Fibroblast of peridontal ligament (primary cell): Measurements from ENCODE around the gene MITF.
A peak's percentile ranks its signal among the peaks of the same experiment; 100 is the strongest.

ENCODE experiments used
- DNase-seq: peaks from one replicate; pipeline ENCODE4 v3.0.0-alpha.2; 2010; ENCODE audit errors: extremely low read depth

The MITF gene

DNA sequence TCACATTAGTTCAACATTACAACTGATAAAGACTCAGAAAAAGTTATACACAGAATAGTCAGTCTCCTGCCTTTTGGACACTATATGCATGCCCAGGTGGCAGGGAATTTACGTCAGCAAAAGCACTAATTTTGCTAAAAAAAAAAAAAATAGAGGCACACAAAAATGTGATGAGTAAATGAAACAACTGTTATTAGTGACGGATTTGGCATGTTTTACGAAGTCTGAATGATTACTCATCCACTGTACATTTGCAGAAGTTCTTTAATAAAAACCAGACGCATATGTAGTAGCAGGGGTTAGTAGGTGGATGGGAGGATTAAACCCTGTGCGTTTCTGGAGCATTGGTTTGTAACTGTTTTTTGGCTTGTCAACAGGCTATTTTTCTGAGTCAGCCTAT lies 99.0 kb downstream of the MITF start:
- DNase-seq: peak; percentile 88

DNA sequence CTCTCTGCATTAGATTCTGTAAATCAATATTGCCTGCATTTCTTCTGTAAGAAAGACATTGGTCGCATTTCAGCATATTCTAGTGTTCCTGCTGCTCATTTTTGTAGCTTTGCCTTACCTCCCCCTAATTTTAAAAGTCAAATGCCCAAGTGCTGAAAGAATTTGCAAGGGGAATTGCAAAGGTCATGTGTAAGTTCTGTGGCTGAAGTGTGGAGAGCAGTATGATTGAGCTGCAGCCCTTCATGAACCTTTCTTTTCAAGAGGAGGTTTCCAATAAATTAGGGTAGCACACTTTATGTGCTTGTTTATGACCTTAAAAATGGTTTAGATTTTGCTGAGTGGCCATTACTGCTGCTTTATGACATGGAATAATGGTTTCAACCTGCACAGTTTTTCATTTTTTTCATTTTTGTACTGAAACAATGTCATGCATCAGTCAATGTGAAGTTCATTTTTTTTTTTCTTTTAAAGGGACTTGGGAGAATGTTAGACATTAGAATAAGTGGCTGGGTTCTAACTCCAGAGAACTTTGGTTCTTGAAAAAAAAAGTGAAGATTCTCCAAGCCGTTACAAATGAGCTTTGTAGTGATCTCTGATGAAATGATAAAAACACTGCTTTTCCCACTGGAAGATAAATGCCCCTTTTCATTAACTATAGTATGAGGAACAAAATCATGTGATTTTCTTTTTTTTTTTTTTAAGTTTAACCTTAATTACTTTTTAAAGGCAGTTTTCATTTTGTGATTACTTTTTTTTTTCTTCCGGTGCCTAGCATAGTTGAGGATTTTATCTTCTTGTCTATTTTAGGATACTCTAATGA lies 99.6 kb downstream of the MITF start:
- no peak for DNase-seq

DNA sequence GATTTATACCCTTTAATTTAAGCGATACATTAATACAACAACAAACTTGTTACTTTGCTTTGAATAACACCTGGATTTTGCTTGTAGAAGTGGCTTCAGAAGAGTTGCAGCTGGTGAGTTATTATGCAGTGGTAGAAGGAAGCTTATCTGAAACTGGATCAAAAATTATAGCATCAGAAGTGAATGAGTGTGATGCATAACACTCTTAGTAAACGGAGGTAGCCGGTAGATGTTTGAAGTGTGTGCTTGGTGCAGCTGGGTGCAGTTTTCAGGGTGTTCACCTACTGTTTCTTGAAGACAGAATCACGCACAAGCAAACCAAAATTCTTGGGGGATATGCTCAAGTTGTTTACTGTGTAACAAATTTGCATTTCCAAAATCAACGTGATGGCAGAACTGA lies 103.1 kb downstream of the MITF start:
- DNase-seq: no peak

DNA sequence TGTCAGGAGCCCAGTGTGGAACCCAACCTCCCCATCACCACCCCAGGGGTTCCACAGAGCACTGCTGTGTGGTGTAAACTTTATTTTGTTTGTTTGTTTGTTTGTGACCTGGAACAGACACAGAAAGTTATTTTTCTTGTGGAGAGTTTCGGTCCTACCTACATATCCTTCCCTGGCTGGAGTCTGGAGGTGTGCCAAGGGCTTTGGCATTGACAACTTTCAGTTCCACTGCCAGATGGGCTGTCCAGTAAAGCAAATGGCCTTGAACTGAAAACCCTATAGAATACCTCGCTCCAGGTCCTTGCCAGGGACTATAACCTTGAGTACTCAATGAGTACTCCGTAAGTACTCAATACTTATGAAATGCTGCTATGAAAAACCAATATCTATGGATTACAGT lies 103.5 kb downstream of the MITF start:
- DNase-seq: no peak

DNA sequence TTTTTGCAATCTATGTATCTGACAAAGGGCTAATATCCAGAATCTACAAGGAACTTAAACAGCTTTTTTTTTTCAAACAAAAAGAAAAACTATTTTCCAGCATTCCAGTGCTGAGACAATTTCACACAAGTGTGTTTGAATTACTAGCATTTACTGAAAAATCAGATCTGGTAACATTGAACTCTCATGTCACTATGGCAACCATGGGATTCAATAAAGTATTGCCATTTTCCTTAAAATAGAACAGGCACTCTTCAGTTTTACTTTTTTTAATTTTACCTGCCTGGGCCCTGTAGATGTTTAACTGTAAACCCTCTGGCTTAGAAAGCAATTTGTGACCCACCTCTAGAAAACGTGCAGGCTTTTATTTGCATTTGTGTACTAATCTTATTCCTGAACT lies 105.4 kb downstream of the MITF start:
- DNase-seq: no peak

DNA sequence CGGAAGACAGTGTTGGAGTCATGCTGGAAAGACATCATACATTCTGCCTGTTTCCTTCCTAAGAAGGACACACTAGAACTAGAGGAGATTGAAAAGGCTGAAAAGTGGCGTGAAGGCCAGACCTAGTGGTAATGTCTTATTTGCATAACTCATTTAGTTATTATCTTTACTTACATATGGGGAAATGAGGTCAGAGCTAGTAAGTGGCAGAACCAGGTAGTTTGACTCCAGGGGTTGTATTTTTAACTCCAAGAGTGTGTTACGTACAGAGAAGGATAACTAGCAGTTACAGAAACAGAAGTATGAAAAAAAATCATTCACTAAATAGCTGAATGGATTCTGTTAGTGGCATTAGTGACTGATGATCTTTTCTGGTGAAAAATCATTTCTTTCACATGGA lies 108.0 kb downstream of the MITF start:
- no peak for DNase-seq

DNA sequence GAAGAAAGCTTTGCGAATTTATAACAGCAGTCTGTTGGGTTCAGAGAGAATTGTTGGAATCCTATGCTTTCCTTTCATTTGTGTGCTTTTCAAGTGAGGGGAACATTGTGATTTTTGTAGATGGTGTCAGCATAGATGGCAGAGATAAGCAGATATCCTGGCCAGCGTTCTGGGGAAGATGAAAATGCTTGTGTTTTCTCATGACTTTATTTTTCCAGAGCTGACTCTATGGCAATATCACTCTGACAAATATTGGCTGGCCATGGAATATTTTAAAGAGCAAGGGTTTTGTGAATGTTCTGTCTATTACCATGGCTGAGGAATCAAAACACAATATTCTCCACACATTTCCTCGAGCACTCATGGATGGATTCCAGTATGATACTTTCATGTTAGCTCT lies 108.8 kb downstream of the MITF start:
- no peak for DNase-seq

DNA sequence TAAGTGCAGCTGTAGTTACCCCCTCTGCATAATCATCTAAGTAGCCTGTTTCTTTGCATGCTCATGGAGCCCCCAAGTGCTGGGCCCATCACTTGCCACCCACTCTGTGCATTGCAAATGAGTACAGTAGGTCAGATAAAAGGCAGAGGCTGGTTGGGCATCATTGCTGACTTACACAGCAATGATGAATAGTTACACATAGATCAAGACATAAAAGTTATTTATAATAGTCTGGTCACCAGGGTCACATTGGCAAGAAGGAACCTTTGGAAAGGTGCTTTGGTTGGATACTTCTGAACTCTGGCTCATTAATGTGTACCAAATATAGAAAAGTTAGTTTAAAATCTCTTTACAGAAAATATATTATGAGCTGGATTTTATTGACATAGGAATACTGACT lies 111.6 kb downstream of the MITF start:
- no peak for DNase-seq

DNA sequence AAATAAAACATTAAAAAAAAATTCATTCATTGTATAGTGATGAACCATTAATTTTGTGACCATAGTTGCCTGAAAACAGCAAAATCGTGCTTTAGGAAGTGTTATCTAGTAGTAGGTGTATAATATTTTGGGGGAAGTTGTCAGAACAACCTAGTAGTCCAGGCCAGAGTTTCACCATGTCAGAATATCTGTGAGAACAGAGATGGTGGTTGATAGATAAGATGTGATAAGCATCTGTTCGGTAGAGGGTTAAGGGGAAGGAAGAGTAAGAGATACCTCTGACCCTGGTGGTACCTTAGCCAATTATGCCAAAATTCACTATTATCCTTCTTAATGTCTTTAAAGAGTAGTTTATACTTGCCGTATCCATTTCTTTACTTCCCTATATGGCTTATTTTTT lies 113.8 kb downstream of the MITF start:
- DNase-seq: no peak

DNA sequence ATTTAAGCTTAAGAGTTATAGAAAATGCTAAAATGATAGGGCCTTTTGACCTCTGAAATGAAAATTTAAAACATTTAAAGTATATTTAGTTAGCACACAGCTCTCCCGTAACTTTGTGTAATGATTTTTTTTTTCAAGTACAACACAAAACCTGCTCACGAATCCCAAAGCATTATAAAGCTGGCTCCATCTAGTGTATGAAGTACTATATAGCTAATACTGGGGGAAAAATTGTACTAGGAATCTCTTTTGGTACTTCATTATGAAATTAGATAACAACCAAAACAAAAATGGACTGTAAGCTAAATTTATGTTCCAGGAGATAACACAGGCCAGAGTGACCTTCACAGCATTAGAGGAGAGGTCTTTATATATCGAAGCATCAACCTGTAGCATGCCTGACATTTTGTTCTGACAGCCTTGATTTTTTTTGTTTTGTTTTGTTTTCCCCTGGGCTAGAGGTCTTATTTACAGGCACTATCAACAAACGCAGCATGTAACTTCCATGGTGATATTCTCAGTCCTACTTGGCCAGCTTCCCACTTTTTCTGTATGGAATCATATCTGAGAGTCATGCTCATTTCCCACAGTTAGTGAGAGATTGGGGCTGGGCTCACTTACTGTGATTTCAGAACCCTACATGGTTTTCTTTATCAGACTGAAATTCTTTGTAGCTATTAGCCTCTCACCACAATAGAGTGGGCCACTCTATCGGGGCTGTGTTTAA lies 116.3 kb downstream of the MITF start:
- DNase-seq: peak; percentile 36

DNA sequence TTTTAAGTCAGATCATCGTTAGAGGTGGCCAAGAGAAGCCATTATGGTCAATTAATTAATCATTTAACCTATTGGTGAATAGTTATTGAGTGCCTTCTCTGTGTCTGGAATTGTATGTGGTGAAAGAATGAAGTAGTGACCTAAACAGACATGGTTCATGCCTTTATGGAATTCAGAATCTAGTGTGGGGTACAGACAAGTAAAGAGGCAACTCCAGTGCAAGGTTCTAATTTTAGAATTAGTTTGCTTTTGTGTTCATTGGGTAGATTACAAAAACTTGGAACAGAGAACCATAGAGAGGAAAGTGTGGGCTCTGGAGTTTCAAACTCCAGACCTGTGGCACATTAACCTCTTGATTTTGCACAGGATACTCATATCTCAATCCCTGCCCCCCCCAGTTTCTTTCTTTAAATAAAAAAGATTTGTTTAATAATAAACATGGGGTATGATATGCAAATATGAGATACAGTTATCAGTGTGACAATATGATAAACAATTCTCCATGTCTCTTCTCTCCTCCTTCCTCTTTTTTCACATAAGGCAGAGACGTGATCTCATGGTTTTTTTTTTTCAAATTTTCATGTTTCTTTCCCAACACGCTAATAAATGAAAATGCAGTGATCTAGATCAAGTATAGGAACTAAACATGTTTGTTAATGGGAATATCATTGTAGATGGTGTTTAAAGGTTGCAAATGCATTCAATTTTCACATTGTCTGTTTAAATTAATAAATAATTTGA lies 117.9 kb downstream of the MITF start:
- DNase-seq: no peak

DNA sequence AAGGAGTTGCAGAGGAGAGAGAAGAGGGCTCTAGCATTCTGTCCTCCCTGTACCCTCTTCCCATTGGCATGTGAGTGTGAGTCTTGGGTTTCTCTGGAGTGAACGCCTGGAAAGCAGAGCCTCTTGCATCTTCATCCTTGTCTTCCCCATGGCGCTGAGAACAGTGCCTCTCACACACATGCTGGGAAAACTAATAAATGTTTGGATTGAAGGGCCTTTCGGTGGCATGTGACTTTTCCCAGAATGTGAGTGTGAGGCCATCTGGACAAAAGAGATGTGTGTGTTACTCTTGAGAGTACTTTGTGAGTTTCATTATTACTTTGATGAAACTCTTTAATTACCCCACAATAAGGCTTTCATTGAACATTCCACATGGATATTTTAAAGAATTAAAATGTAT lies 122.3 kb downstream of the MITF start:
- DNase-seq: no peak

DNA sequence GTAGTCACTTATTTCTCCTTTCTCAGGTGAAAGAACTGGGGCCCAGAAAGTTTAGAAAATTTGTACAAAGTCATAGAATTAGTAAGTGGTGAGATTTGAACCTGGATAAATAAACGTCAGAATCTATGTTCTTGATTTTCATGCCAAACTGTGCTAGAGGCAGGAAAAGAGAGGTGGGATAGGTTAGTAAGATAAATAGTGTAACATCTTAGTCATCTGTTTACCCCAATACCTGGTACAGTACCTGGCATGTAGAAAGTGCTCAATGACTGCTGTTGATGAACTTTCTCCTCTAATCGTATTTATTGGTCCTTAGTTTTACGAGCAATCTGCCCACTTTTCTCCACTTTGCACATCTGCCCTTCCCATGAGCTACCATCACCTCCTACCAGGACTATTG lies 124.9 kb downstream of the MITF start:
- DNase-seq: no peak

DNA sequence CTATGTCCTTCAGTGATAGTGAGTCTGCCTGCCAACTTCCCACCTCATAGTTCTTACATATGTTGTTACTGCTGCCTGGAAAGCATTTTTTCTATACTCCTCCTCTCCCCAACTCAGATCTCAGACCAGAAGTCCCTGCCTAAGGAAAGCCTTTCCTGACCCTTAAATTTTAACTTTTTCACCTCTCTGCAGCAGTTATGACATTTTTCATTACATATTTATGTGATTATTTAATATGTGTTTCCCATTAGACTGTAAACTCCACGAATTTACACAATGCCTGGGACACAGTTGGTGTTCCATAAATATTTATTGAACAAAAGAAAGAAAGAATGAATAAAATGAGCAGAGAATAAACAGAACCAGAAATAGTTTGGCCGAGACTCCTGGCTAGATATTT lies 125.5 kb downstream of the MITF start:
- DNase-seq: no peak

DNA sequence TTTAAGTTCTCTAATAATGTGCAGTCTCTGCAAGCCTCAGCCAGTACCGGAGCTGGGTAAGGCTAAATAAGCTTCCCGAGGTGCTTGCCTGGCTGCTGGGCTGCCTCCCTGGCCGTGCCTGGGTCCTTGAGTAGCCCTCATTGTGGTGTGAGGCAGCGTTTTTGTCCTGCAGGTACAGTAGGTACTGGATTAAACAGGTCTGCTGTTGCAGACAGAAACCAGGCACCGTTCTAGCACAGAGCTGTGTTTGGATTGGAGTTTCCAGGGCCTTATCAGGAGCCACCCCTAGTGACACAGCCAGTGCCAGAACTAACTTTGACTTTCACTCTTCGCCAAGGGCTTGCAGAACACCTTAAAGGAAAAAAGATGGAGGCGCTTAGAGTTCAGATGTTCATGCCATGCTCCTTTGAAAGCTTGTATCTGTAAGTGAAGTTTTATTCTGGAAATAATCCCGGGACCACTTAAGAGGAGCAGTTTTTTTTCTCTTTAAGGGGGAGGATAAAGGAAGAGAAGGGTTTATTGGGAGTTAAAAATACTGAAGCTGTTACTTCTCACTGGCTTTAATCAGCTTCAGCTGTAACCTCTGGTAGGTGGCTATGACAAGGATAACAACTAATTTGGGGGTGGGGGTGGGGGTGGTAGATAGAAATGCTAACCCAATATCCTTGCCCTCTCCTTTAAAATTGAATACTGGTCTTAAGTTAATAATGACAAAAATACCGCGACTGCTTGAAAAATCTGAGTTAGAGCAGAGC lies 126.8 kb downstream of the MITF start:
- no peak for DNase-seq

DNA sequence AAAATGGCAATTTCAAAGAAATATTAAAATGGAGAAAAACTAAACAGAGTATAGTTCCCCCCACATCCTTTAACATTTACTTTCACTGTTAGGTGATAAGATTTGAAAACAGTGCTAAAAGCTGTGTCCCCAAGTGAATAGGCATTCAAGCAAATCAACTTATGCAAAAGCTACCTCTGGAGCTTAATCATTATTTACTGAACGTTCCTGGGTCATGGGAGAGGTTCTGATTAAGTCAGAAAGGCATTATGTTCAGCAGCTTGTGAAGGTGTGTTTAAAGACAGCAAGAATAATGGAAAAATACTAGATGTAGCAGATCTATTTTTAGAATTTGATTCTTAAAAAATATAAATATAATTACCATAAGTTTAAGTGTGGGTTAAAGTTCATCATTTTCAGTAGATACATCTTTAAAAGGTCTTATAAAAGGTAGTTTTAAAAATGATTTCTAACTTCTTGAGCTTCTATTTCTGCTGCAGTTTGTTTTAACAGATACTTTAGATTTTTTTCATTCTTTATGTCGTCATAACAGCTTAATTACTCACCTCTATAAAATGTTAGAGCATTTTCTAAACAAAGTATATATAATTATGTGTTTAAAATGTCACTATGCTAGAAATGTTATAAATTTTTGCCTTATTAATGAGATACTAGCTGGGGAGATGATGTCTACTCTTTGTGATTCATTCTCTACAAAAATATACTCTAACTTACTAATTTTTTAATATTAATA lies 127.9 kb downstream of the MITF start:
- no peak for DNase-seq

DNA sequence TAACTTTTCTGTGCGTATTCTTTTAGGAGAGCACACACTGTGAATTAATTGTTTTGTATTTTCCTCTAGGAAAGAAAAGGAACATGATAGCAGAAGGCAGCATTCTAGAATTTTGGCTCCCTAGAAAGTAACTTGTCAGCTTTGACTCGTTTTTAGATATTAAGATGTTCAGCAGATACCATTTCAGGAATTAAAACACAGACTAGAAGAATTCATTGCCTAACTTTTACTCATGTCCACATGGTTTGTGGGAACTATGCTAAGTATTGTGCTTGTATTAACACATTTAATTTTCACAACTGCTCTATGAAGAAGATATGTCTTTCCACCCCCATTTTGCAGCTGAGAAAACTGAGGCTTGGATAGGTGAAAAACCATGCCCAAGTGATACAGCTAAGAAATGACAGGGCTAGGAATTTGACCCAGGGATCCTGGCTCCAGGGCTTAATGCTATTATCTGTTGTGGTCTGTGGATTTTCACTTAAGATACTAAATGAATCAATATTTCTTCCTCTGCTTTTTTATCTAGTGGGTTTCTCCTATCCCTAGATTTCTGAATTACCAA lies 128.8 kb downstream of the MITF start:
- DNase-seq: no peak

DNA sequence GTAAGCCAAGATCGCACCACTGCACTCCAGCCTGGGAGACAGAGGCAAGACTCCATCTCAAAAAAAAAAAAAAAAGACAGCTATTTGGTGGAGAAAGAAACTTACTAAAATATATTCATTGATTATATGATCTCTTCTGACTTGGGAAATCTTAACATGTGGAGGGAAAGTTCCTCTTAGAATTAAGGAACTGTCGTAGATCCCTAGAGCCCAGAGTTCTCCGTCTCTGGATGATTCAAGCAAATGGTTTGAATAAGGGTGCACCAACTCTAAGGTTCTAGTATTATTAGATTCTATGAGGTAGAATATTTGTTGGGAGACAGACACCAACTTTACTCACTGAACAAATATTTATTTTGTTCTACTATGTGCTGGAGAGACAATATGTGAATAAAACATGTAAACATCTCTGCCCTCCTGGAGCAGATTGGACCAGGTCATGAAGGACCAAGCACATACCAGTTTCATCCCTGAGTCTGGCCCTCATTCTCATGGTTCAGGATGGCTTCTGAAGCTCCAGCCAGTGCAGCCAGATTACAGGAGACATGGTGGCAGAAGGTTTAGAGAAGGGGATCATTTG lies 129.7 kb downstream of the MITF start:
- DNase-seq: no peak

DNA sequence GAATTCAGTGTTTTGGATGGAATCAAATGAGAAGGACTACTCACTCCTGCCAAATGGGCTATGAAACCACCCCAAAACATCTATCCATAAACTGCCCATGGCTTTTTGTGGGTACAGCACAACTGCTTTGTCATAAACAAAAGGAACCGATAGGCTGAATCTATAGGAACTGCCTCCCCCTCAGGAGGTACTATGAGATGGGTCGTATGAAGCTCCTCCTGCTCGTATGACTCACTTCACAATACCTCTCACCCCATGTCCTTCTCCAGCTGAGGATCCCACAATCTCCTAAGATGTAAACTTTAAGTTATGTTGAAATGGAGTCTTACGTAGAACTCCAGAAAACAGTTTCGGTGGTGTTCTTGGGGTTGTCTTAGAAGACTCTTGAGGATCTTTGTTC lies 130.4 kb downstream of the MITF start:
- DNase-seq: no peak

DNA sequence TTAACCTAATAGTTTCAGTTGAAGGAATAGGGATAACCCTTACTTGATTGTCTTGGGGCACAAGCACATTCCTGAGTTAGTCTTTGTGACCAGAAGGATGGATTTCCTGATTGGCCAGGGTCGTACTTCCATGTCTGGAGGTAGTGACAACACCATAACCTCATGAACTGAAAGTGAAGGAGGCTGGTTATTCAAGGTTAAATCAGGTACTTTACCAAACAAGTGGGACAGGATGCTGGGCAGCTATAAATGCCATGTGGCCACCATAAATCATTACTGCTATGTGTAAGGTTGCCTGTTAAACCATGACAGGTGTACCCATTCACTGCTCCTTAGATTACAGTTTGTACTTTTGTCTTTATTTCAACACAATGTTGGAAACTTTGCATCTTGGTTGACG lies 132.0 kb downstream of the MITF start:
- DNase-seq: no peak

DNA sequence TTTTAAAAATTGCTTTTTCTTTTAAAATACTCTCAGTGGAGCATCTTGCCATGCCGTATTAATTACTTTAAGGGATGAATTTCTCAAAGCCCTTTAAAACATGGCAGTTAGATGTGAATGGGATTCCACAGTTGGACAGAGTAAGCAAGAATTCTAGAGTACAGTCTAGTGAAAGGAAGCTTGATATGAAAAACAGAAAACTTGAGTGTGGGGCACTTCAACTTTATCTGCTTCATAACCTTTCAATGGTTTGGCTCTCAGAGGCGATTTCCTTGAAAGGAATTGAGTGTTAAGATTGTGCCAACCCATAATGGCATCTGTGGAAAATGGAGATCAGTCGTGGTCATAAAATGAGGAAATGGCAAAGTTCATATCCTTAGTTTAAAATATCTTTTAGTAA lies 132.6 kb downstream of the MITF start:
- no peak for DNase-seq
